Uterus (tissue), 2 donors: ENCODE measurements around the gene NLGN2.

Experiments used
- POLR2A ChIP-seq, 2 donors: fragments of 450-650 bp; IDR thresholded peaks; one replicate each; pipeline ENCODE4 v1.6.1; 2016; ENCODE audit warnings: antibody characterized with exemption in 2 of 2, mild to moderate bottlenecking in 1 of 2, moderate library complexity in 1 of 2
- TF ChIP-seq, protein P1 (sequence below), 4 experiments: fragments of 200-600 bp in 2 of 4; fragments of 450-650 bp in 2 of 4; sonication (generic) in 2 of 4; IDR thresholded peaks; one replicate each; pipeline ENCODE4 v1.5.1; 2016 to 2019; ENCODE audit warnings: antibody characterized with exemption in 4 of 4, mild to moderate bottlenecking in 2 of 4, moderate library complexity in 1 of 4

DNA sequence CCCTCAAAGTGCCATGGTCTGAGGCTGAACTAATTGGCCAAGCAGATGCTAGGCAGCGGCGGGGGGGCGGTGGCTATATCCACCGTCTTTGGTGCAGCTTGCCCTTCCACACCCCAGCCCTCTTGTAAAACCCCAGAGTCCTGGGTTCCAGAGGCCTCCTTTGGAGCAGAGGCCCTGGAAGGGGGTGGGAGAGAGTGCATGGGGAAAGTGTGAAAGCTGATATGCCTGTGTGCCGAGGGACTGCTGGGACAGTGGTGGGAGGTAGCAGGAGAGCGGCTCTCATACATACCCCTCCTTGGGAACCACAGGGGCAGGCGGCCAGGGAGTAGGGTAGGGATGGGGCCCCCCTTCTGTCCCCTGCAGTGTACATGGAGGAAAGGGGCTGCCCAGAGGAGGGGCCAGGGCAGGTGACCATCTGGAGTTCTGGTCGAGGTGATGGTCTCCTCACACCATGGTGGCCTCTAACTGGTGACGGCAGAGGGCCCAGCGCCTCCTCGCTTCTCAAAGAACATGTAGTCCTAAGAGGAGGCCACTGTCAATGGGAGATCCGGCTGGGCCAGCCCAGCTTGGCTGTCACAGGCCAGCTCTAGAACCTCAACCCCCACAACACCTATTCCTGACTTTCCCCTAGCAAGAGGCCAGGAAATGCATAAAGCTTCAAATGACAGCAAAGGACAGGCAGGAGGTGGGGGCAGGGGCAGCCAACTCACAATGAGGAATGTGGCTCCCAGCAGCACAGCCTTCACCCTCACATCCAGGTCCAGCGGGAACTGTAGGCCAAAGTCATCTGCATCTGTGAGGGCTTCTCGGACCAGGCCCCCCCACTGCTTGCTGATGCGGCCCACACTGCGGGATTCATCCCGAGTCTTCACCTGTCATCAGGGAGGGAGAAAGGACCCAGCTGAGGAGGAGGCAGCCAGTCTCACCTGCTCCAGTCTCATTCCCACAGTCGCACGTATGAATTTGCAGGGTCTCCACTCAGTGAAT is 17.4 kb upstream of the NLGN2 start:
- TF ChIP-seq, protein P1, sequence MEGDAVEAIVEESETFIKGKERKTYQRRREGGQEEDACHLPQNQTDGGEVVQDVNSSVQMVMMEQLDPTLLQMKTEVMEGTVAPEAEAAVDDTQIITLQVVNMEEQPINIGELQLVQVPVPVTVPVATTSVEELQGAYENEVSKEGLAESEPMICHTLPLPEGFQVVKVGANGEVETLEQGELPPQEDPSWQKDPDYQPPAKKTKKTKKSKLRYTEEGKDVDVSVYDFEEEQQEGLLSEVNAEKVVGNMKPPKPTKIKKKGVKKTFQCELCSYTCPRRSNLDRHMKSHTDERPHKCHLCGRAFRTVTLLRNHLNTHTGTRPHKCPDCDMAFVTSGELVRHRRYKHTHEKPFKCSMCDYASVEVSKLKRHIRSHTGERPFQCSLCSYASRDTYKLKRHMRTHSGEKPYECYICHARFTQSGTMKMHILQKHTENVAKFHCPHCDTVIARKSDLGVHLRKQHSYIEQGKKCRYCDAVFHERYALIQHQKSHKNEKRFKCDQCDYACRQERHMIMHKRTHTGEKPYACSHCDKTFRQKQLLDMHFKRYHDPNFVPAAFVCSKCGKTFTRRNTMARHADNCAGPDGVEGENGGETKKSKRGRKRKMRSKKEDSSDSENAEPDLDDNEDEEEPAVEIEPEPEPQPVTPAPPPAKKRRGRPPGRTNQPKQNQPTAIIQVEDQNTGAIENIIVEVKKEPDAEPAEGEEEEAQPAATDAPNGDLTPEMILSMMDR (IDR thresholded peaks at IDR 0.05): no peak
- TF ChIP-seq POLR2A (IDR thresholded peaks at IDR 0.05): no peak
